Right renal cortex interstitium (tissue), 3 donors: ENCODE measurements around the gene CRADD. TPM values are rescaled to one million over a fixed set of nuclear protein-coding genes. Genes with fewer than 3 reads are reported as not detected.
A peak's percentile ranks its signal among the peaks of the same experiment; 100 is the strongest.
"Not testable (repeated sequence)": the region's sequence is repeated elsewhere in the genome, so short reads cannot be mapped to it uniquely, and the experiment has no call there.

Experiments used
- DNase-seq, 3 donors: peaks; one replicate each; pipeline ENCODE4 v3.0.0-alpha.2; 2013; ENCODE audit warnings: low read depth in 3 of 3, low spot score in 2 of 3
- polyA plus RNA-seq, 3 donors: library from polyadenylated mRNA; unstranded; fragments of 120-200 nt; gene quantifications; one replicate each; pipeline ENCODE4 v1.2.1, GENCODE V29; 2013; ENCODE audit not compliant: insufficient read length in 3 of 3

The CRADD gene
- polyA plus RNA-seq, result 10 to 100 TPM; 11.6 to 14.8 (median 13.1) TPM

GRCh38 chr12:93677195-93678064 is at the start of gene CRADD:
Gene CRADD, plus strand, starts transcription at chr12:93677375.
- peak; percentile 95 to 98 (median 98) for DNase-seq

GRCh38 chr12:93632383-93632782 is 44.8 kb upstream of the CRADD start:
- DNase-seq, result no peak

- DNase-seq, result no peak
Observed at GRCh38 chr12:93634416-93634815, 42.8 kb upstream of the CRADD start.

- no peak for DNase-seq
Observed at GRCh38 chr12:93636708-93637107, 40.5 kb upstream of the CRADD start.

- DNase-seq, result no peak
Observed at GRCh38 chr12:93638095-93638494, 39.1 kb upstream of the CRADD start.

GRCh38 chr12:93638954-93639353 is 38.2 kb upstream of the CRADD start:
- no peak for DNase-seq

GRCh38 chr12:93639406-93639805 is 37.8 kb upstream of the CRADD start:
- DNase-seq, result no peak

- not testable (repeated sequence) for DNase-seq
Observed at GRCh38 chr12:93641380-93641779, 35.8 kb upstream of the CRADD start.

- no peak for DNase-seq
Observed at GRCh38 chr12:93642751-93643150, 34.4 kb upstream of the CRADD start.

- no peak for DNase-seq
Observed at GRCh38 chr12:93645702-93646101, 31.5 kb upstream of the CRADD start.

GRCh38 chr12:93650626-93651025 is 26.5 kb upstream of the CRADD start:
- DNase-seq, result no peak

GRCh38 chr12:93653079-93653478 is 24.1 kb upstream of the CRADD start:
- DNase-seq, result no peak

GRCh38 chr12:93653712-93654111 is 23.5 kb upstream of the CRADD start:
- DNase-seq, result no peak

- DNase-seq, result no peak
Observed at GRCh38 chr12:93654421-93654820, 22.8 kb upstream of the CRADD start.

- DNase-seq, result no peak
Observed at GRCh38 chr12:93657071-93657470, 20.1 kb upstream of the CRADD start.

- DNase-seq, result no peak
Observed at GRCh38 chr12:93661021-93661420, 16.2 kb upstream of the CRADD start.

- DNase-seq, result no peak
Observed at GRCh38 chr12:93663006-93663728, 14.0 kb upstream of the CRADD start.

GRCh38 chr12:93663729-93664084 is 13.5 kb upstream of the CRADD start:
- no peak for DNase-seq

- DNase-seq, result no peak
Observed at GRCh38 chr12:93664573-93665138, 12.5 kb upstream of the CRADD start.

GRCh38 chr12:93667672-93668071 is 9.5 kb upstream of the CRADD start:
- no peak for DNase-seq

GRCh38 chr12:93668919-93669418 is 8.2 kb upstream of the CRADD start:
- DNase-seq, result no peak
